Skeletal muscle cell (primary cell): ENCODE results near the gene ACTMAP.

Experiments used
- DNase-seq: peaks from one replicate; pipeline ENCODE4 v3.0.0-alpha.2; 2010; ENCODE audit warnings: low read depth
- H3K4me3 ChIP-seq: 2 replicates; pipeline ENCODE4 v1.5.1; 2011; ENCODE audit warnings: low read depth, mild to moderate bottlenecking, control low read depth, low read length, moderate library complexity

ACTMAP gene

GRCh38 chr19:40724315-40724714, 26.0 kb downstream of the ACTMAP start:
- H3K4me3 ChIP-seq, result no peak overlapping the region
- DNase-seq, result no peak

GRCh38 chr19:40723661-40724254, 26.5 kb downstream of the ACTMAP start:
- no peak overlapping the region for H3K4me3 ChIP-seq
- DNase-seq, result no peak

DNA sequence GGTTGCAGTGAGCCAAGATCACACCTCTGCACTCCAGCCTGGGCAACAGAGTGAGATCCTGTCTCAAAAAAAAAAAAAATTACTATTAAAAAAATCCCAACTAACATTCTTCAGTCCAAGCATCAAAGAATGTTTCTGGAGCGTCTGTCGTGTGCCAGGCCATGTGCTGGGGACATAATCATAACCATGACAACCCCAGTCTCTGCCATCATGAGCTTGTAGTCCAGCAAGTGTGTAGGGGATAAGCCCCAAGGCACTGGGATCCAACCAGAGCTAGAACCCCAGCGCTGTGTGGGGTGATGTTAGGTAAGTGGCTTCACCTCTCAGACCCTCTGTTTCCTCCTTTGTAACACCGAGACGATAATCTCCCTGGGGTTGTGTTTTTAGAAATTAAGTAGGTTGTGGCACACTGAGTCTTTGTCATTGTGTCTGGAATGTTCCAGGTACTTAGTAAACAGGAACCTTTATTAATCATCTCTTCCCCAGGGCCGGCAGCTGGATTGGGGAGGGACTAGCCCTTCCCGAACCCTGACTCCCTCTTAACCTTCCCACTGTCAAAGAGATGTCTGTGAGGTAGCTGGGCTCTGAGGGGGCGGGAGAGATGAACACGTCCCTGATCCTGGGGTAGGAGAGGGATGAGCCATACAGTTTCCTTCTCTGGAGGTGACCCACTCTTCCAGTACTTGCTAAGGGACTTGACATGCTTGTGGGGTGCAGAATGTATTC, 28.2 kb downstream of the ACTMAP start:
- DNase-seq, result no peak
- peak overlapping the region; percentile 24 for H3K4me3 ChIP-seq

GRCh38 chr19:40721140-40721486, 29.2 kb downstream of the ACTMAP start:
- H3K4me3 ChIP-seq, result peak overlapping the region; percentile 88
- DNase-seq, result no peak

DNA sequence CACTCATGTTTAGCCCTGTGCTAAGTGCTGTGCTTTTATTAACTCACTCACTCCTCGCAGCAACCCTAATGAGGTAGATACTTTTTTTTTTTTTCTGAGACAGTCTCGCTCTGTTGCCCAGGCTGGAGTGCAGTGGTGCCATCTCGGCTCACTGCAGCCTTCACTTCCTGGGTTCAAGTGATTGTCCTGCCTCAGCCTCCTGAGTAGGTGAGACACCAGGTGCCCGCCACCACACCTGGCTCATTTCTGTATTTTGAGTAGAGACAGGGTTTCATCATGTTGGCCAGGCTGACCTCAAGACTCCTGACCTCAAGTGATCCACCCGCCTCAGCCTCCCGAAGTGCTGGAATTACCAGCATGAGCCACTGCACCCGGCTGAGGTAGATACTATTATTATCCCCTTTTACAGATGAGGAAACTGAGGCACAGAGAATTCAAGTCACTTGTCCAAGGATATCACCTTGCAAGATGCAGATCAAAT, 30.8 kb downstream of the ACTMAP start:
- peak overlapping the region; percentile 88 for H3K4me3 ChIP-seq
- no peak for DNase-seq

- peak overlapping the region; percentile 88 for H3K4me3 ChIP-seq
- no peak for DNase-seq
These were observed 31.4 kb downstream of the ACTMAP start for GRCh38 chr19:40718774-40719391.

GRCh38 chr19:40717880-40718773, 32.1 kb downstream of the ACTMAP start:
- peak overlapping the region; percentile 88 for H3K4me3 ChIP-seq
- DNase-seq, result no peak

DNA sequence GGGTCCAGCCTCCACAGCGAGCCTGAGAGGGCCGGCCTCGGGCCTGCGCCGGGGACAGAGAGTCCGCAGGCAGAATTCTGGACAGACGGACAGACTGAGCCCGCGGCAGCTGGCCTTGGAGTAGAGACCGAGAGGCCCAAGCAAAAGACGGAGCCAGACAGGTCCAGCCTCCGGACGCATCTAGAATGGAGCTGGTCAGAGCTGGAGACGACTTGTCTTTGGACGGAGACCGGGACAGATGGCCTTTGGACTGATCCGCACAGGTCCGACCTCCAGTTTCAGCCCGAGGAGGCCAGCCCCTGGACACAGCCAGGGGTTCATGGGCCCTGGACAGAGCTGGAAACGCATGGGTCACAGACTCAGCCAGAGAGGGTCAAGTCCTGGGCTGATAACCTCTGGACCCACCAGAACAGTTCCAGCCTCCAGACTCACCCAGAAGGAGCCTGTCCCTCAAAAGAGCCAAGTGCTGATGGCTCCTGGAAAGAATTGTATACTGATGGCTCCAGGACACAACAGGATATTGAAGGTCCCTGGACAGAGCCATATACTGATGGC, 32.9 kb downstream of the ACTMAP start:
- H3K4me3 ChIP-seq, result peak overlapping the region; percentile 88
- DNase-seq, result no peak

GRCh38 chr19:40716482-40717324, 33.6 kb downstream of the ACTMAP start, which contains the start of the genes COQ8B and ITPKC:
COQ8B (minus strand) TSS chr19:40716886; CDS start chr19:40714632, 2,254 bp downstream.
ITPKC (plus strand) TSS chr19:40717112; CDS start chr19:40717136, 24 bp downstream.
- peak within 1 kb of the TSS; percentile 88 for H3K4me3 ChIP-seq

GRCh38 chr19:40716031-40716481, 34.2 kb downstream of the ACTMAP start:
- no peak for DNase-seq

More at GRCh38 chr19:40716482-40717324, 33.6 kb downstream of the ACTMAP start, which contains the start of the genes COQ8B and ITPKC:
- DNase-seq, result peak; percentile 91

DNA sequence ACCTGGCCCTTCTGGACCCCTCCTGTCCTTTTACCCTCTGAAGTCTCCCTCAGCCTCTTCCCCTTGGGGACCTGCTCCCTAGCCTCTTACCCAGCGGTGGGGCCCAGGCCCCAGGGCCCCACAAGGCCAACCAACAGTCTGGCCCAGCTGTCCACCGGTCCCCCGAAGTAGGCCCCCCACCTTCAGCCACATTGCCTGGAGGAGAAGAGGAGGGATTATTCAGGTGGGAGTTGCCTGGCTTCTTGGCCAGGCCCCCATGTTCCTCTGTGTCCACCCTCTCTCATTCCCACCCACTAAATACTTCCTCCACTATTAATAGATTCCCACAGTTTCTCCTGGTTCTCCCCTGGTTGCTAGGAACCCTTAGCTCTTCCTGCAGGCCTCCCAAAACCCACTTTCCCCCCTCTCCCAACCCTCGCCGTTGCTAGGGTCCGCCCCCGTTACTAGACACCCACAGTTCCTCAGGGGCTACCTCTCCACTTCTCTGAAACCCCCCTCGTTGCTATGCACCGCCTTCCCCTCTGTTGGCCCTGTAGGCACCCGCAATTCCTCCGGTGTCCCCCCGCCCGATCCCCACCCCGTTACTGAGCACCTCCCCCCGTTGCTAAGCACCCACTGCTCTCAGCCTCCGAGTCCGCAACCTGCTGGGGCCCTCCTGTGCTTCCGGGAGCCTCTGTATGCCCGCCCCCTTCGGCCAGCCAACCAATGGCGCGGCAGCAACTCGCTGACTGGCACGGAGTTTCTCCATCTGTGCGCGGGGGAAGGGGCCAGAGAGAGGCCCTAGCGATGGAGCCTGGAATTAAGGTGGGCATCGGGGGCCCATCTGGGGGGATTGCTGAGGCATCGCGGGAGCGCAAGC, 35.6 kb downstream of the ACTMAP start:
- DNase-seq, result peak; percentile 78

More at GRCh38 chr19:40716031-40716481, 34.2 kb downstream of the ACTMAP start:
- H3K4me3 ChIP-seq, result peak overlapping the region; percentile 88

DNA sequence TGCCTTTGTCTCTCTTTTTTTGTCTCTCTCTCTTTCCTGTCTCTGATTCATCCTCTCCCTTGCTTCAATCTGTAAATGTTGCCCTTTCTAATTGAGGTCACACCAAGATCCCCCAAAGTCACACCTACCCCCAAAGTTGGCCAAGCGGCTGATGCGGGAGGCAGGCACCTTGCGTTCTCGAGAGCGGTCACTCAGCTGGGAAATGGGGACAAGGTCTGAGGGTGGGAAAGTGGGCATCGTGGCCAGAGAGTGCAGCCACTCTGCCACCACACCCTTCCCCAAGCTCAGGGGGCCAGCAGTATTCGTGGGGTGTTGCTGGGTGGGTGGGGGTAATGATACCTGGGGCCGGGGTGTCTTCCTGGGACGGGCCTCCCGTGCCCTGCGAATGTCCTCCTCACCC, 36.3 kb downstream of the ACTMAP start:
- DNase-seq, result no peak
- peak overlapping the region; percentile 56 for H3K4me3 ChIP-seq

More for the DNA sequence above, 35.6 kb downstream of the ACTMAP start:
- H3K4me3 ChIP-seq, result peak overlapping the region; percentile 56

DNA sequence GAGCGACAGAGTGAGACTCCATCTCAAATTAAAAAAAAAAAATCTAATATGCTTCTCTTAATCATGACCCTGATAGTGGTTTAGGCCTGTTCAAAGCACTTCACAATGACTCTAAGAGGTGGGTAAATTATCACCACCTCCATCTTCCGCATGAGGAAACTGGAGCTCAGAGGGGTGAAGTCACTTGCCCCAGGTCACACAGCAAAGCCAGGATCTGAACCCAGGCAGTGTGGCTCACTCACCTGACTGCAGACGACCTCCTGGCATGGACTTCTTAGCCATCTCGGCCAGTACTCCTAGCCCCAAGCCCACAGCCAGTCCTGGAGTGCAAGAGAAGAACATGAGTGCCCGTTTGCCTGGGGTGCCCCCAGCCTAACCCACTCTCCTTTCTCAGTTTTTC, 40.5 kb downstream of the ACTMAP start:
- no peak for DNase-seq
- H3K4me3 ChIP-seq, result no peak overlapping the region

- no peak for DNase-seq
These were observed 42.7 kb downstream of the ACTMAP start for GRCh38 chr19:40707615-40708014.

GRCh38 chr19:40705950-40706619, 44.2 kb downstream of the ACTMAP start:
- DNase-seq, result no peak
- no peak overlapping the region for H3K4me3 ChIP-seq

More at GRCh38 chr19:40707615-40708014, 42.7 kb downstream of the ACTMAP start:
- H3K4me3 ChIP-seq, result no peak overlapping the region

GRCh38 chr19:40705362-40705651, 45.0 kb downstream of the ACTMAP start:
- peak; percentile 72 for DNase-seq
- no peak overlapping the region for H3K4me3 ChIP-seq
